Activated CD4-positive, alpha-beta memory T cell treated with anti-CD3 and anti-CD28 coated beads for 36 hours (primary cell): ENCODE results near the gene KLHL24. TPM values are rescaled to one million over a fixed set of nuclear protein-coding genes. Genes with fewer than 3 reads are reported as not detected.
"Not testable (repeated sequence)": the region's sequence is repeated elsewhere in the genome, so short reads cannot be mapped to it uniquely, and the experiment has no call there.

ENCODE experiments used
- CTCF ChIA-PET: fragments of 350-600 bp; sonication (Branson Sonifier 250); formaldehyde crosslinking; loops from one replicate; lab custom pipeline; 2021; ENCODE audit warnings: antibody characterized with exemption, inconsistent platforms; lab: Charles Lee
- POLR2A ChIA-PET: fragments of 350-600 bp; sonication (Branson Sonifier 250); formaldehyde crosslinking; loops from one replicate; lab custom pipeline; 2021; ENCODE audit warnings: antibody characterized with exemption; lab: Charles Lee
- DNase-seq: peaks from one replicate; pipeline ENCODE4 v3.0.0-alpha.2; 2020
- H3K27ac Mint-ChIP-seq: one replicate; pipeline ENCODE4 v1.8.0; 2021; ENCODE audit warnings: mixed read lengths
- H3K27me3 Mint-ChIP-seq: one replicate; pipeline ENCODE4 v1.8.0; 2021; ENCODE audit warnings: mixed read lengths
- H3K36me3 Mint-ChIP-seq: one replicate; pipeline ENCODE4 v1.8.0; 2021; ENCODE audit warnings: mixed read lengths
- H3K4me1 Mint-ChIP-seq: one replicate; pipeline ENCODE4 v1.8.0; 2021; ENCODE audit warnings: low read depth, mixed read lengths
- H3K4me3 Mint-ChIP-seq: one replicate; pipeline ENCODE4 v1.8.0; 2021; ENCODE audit warnings: mild to moderate bottlenecking, mixed read lengths
- H3K9me3 Mint-ChIP-seq: one replicate; pipeline ENCODE4 v1.8.0; 2021; ENCODE audit warnings: mixed read lengths
- intact Hi-C: fragments of 100-400 bp; cut with micrococcal nuclease; formaldehyde crosslinking; loops from one replicate; pipeline ENCODE4 v1.15.1; 2023
- total RNA-seq, 2 experiments: library from RNA; stranded (reverse); gene quantifications; one replicate each; pipeline ENCODE4 v1.2.3, GENCODE V29; 2021

The KLHL24 gene
- total RNA-seq, 2 experiments from 2014 or later: 15.6 to 19.5 TPM

GRCh38 chr3:183637106-183637486 lies 1.7 kb downstream of the KLHL24 start:
- Mint-ChIP-seq H3K27me3 (no peaks in the 10 kb centered on the region), H3K36me3 (no peaks in the 10 kb centered on the region), H3K9me3 (no peaks in the 10 kb centered on the region), H3K27ac (peak overlapping the region; percentile 88), H3K4me1 (peaks cover 33% of the 10 kb centered on the region), H3K4me3 (peak overlapping the region; percentile 92)
- DNase-seq: no peak
- intact Hi-C loops: loop anchor here (2.0 to 5.0 kb wide), 7 partner anchors 45 to 1175 kb away; partner anchors contain the start of genes ATP11B, PSMD2 and VPS8
- CTCF ChIA-PET: interaction anchor here (0.9 to 1.7 kb wide), 7 partner anchors 9 to 378 kb away, joined by 3 to 6 read pairs (median 4); partner anchors contain the start of genes PARL and YEATS2
- POLR2A ChIA-PET: interaction anchor here (0.9 to 4.5 kb wide), 6 partner anchors 59 to 189 kb away, joined by 3 to 49 read pairs (median 6); partner anchors contain the start of genes KLHL6 and YEATS2

- Mint-ChIP-seq H3K4me3 (peak overlapping the region; percentile 92), H3K27ac (peak overlapping the region; percentile 88), H3K4me1 (peaks cover 33% of the 10 kb centered on the region)
- ChIA-PET CTCF (interaction anchor here (0.6 to 1.7 kb wide), 2 partner anchors 129 kb away, joined by 3 to 6 read pairs; no protein-coding TSS in a partner anchor), POLR2A (interaction anchor here (0.6 to 4.5 kb wide), 3 partner anchors 61 to 122 kb away, joined by 3 to 49 read pairs (median 45); partner anchors contain the start of genes KLHL6 and YEATS2)
- intact Hi-C loops: loop anchor here (2.0 to 5.0 kb wide), 7 partner anchors 45 to 1175 kb away; partner anchors contain the start of genes ATP11B, PSMD2 and VPS8
- not testable (repeated sequence) for H3K27me3 Mint-ChIP-seq, H3K9me3 Mint-ChIP-seq, DNase-seq, H3K36me3 Mint-ChIP-seq
Observed at GRCh38 chr3:183637633-183638032, 2.2 kb downstream of the KLHL24 start.

- Mint-ChIP-seq H3K4me3 (peak overlapping the region; percentile 92), H3K36me3 (no peaks in the 10 kb centered on the region), H3K4me1 (peaks cover 33% of the 10 kb centered on the region), H3K9me3 (no peaks in the 10 kb centered on the region), H3K27ac (peak overlapping the region; percentile 39), H3K27me3 (no peaks in the 10 kb centered on the region)
- CTCF ChIA-PET: interaction anchor here (0.6 kb wide), 1 partner anchor 129 kb away, joined by 3 read pairs; no protein-coding TSS in a partner anchor
- intact Hi-C loops: loop anchor here (5.0 kb wide), 6 partner anchors 46 to 1174 kb away; partner anchors contain the start of genes ATP11B, PSMD2 and VPS8
- no peak for DNase-seq
- POLR2A ChIA-PET: interaction anchor here (0.6 to 4.5 kb wide), 3 partner anchors 60 to 123 kb away, joined by 3 to 49 read pairs (median 45); partner anchors contain the start of genes KLHL6 and YEATS2
Observed at GRCh38 chr3:183638101-183638852, 2.9 kb downstream of the KLHL24 start.

- H3K9me3 Mint-ChIP-seq, intact Hi-C loops, DNase-seq, H3K4me3 Mint-ChIP-seq, H3K27me3 Mint-ChIP-seq, H3K36me3 Mint-ChIP-seq, POLR2A ChIA-PET, H3K27ac Mint-ChIP-seq: not testable (repeated sequence)
- peaks cover 34% of the 10 kb centered on the region for H3K4me1 Mint-ChIP-seq
- CTCF ChIA-PET: interaction anchor here (1.5 kb wide), 1 partner anchor 127 kb away, joined by 3 read pairs; no protein-coding TSS in a partner anchor
Observed at GRCh38 chr3:183640635-183641034, 5.2 kb downstream of the KLHL24 start.

GRCh38 chr3:183641882-183642281 lies 6.5 kb downstream of the KLHL24 start:
- ChIA-PET POLR2A (interaction anchor here (0.6 kb wide), 1 partner anchor 55 kb away, joined by 3 read pairs; the partner anchor contains the start of gene YEATS2), CTCF (no interaction called here)
- peaks cover 3% of the 10 kb centered on the region for H3K36me3 Mint-ChIP-seq

GRCh38 chr3:183644244-183644643 lies 8.8 kb downstream of the KLHL24 start:
- H3K27ac Mint-ChIP-seq: no peak overlapping the region
- CTCF ChIA-PET: no interaction called here
- H3K27me3 Mint-ChIP-seq: no peaks in the 10 kb centered on the region

More at GRCh38 chr3:183641882-183642281, 6.5 kb downstream of the KLHL24 start:
- Mint-ChIP-seq H3K9me3 (no peaks in the 10 kb centered on the region), H3K4me3 (no peak overlapping the region), H3K4me1 (peaks cover 34% of the 10 kb centered on the region), H3K27ac (no peak overlapping the region), H3K27me3 (no peaks in the 10 kb centered on the region)
- DNase-seq: no peak
- intact Hi-C loops: no loop called here

GRCh38 chr3:183645254-183645653 lies 9.8 kb downstream of the KLHL24 start:
- intact Hi-C loops: no loop called here
- ChIA-PET CTCF (interaction anchor here (0.9 kb wide), 1 partner anchor 8 kb away, joined by 3 read pairs; no protein-coding TSS in a partner anchor), POLR2A (no interaction called here)
- Mint-ChIP-seq H3K27ac (no peak overlapping the region), H3K4me1 (peaks cover 12% of the 10 kb centered on the region), H3K36me3 (peaks cover 21% of the 10 kb centered on the region), H3K4me3 (no peak overlapping the region), H3K9me3 (peaks cover 3% of the 10 kb centered on the region), H3K27me3 (no peaks in the 10 kb centered on the region)
- DNase-seq: no peak

More at GRCh38 chr3:183644244-183644643, 8.8 kb downstream of the KLHL24 start:
- Mint-ChIP-seq H3K9me3 (peaks cover 2% of the 10 kb centered on the region), H3K36me3 (peaks cover 13% of the 10 kb centered on the region), H3K4me3 (no peak overlapping the region), H3K4me1 (peaks cover 15% of the 10 kb centered on the region)
- POLR2A ChIA-PET: interaction anchor here (0.5 to 0.7 kb wide), 2 partner anchors 14 to 53 kb away, joined by 3 to 10 read pairs; partner anchors contain the start of gene YEATS2
- no peak for DNase-seq
- intact Hi-C loops: no loop called here

- intact Hi-C loops: no loop called here
- H3K27ac Mint-ChIP-seq: no peak overlapping the region
- peaks cover 54% of the 10 kb centered on the region for H3K36me3 Mint-ChIP-seq
- ChIA-PET CTCF (no interaction called here), POLR2A (no interaction called here)
- no peaks in the 10 kb centered on the region for H3K4me1 Mint-ChIP-seq
- no peaks in the 10 kb centered on the region for H3K27me3 Mint-ChIP-seq
- DNase-seq: no peak
- H3K4me3 Mint-ChIP-seq: no peak overlapping the region
- H3K9me3 Mint-ChIP-seq: peaks cover 37% of the 10 kb centered on the region
Observed at GRCh38 chr3:183650554-183650953, 15.1 kb downstream of the KLHL24 start.

GRCh38 chr3:183653209-183654064 lies 18.0 kb downstream of the KLHL24 start:
- Mint-ChIP-seq H3K27me3 (no peaks in the 10 kb centered on the region), H3K27ac (no peak overlapping the region), H3K4me1 (peaks cover 7% of the 10 kb centered on the region), H3K9me3 (peaks cover 43% of the 10 kb centered on the region), H3K36me3 (peaks cover 61% of the 10 kb centered on the region), H3K4me3 (no peak overlapping the region)
- intact Hi-C loops: no loop called here
- ChIA-PET CTCF (no interaction called here), POLR2A (no interaction called here)
- no peak for DNase-seq

- H3K27ac Mint-ChIP-seq: no peak overlapping the region
- ChIA-PET POLR2A (interaction anchor here (0.5 kb wide), 1 partner anchor 48 kb away, joined by 3 read pairs; no protein-coding TSS in a partner anchor), CTCF (no interaction called here)
- intact Hi-C loops: no loop called here
- H3K4me3 Mint-ChIP-seq: no peak overlapping the region
- peaks cover 59% of the 10 kb centered on the region for H3K36me3 Mint-ChIP-seq
- DNase-seq: no peak
- H3K4me1 Mint-ChIP-seq: peaks cover 11% of the 10 kb centered on the region
- H3K9me3 Mint-ChIP-seq: peaks cover 43% of the 10 kb centered on the region
- no peaks in the 10 kb centered on the region for H3K27me3 Mint-ChIP-seq
Observed at GRCh38 chr3:183654727-183655126, 19.3 kb downstream of the KLHL24 start.

- Mint-ChIP-seq H3K9me3 (peaks cover under 1% of the 10 kb centered on the region), H3K4me1 (peaks cover 16% of the 10 kb centered on the region), H3K36me3 (peaks cover 25% of the 10 kb centered on the region), H3K4me3 (no peak overlapping the region), H3K27me3 (no peaks in the 10 kb centered on the region), H3K27ac (no peak overlapping the region)
- no peak for DNase-seq
- ChIA-PET CTCF (no interaction called here), POLR2A (no interaction called here)
- intact Hi-C loops: no loop called here
Observed at GRCh38 chr3:183662099-183662498, 26.7 kb downstream of the KLHL24 start.
